ENCODE measurements around the gene NAV2. TPM values are rescaled to one million over a fixed set of nuclear protein-coding genes. Genes with fewer than 3 reads are reported as not detected.

The NAV2 gene
- total and polyA plus RNA-seq, 4 experiments from 2014 or later, result 1.1 to 6.2 (median 4.2) TPM; not detected in 1

GRCh38 chr11:19735157-19735908, 22.7 kb downstream of the NAV2 start:
- ChIA-PET POLR2A (ENCODE audit: partially characterized antibody) (interaction anchor here (2.3 to 2.5 kb wide), 2 partner anchors 12 to 23 kb away, joined by 14 to 16 read pairs; partner anchors contain the start of gene NAV2), CTCF (ENCODE audit: partially characterized antibody) (interaction anchor here (0.9 to 6.9 kb wide), 5 partner anchors 8 to 182 kb away, joined by 3 to 62 read pairs (median 5); no protein-coding TSS in a partner anchor)
- H3K27me3 ChIP-seq (ENCODE audit: insufficient read depth, low read length), result no peaks in the 10 kb centered on the region
- H3K27ac ChIP-seq (ENCODE audit: low read depth, low read length), result no peak overlapping the region
- no peaks in the 10 kb centered on the region for H3K4me1 ChIP-seq (ENCODE audit: insufficient read depth, low read length)
- H3K9me3 ChIP-seq (ENCODE audit: control insufficient read depth in 1 of 2, low read length in 2 of 2), result no peaks in the 10 kb centered on the region
- H3K27ac Mint-ChIP-seq, result peak overlapping the region in 1 of 7 donors; percentile 25
- no peaks in the 10 kb centered on the region for H3K36me3 Mint-ChIP-seq
- no peak overlapping the region for H3K4me3 ChIP-seq (ENCODE audit: low read length in 2 of 2)
- intact Hi-C loops (cut with micrococcal nuclease), result no loop called here
- H3K4me3 Mint-ChIP-seq, result no peak overlapping the region
- H3K9me3 Mint-ChIP-seq, result no peaks in the 10 kb centered on the region
- peaks cover 0 to 2% of the 10 kb centered on the region in 2 donors for H3K27me3 Mint-ChIP-seq
- no peak for DNase-seq
- H3K4me1 Mint-ChIP-seq, result no peaks in the 10 kb centered on the region
- H3K36me3 ChIP-seq (ENCODE audit: insufficient read depth, low read length), result no peaks in the 10 kb centered on the region

- peaks cover 0 to 2% of the 10 kb centered on the region in 2 donors for H3K27me3 Mint-ChIP-seq
- DNase-seq, result no peak
- CTCF ChIA-PET (ENCODE audit: partially characterized antibody), result interaction anchor here (0.9 to 6.9 kb wide), 5 partner anchors 9 to 183 kb away, joined by 3 to 62 read pairs (median 5); no protein-coding TSS in a partner anchor
- H3K27ac ChIP-seq (ENCODE audit: low read depth, low read length), result no peak overlapping the region
- H3K9me3 Mint-ChIP-seq, result no peaks in the 10 kb centered on the region
- no peaks in the 10 kb centered on the region for H3K36me3 Mint-ChIP-seq
- H3K27ac Mint-ChIP-seq, result no peak overlapping the region
- H3K4me1 Mint-ChIP-seq, result no peaks in the 10 kb centered on the region
- H3K9me3 ChIP-seq (ENCODE audit: control insufficient read depth in 1 of 2, low read length in 2 of 2), result no peaks in the 10 kb centered on the region
- POLR2A ChIA-PET (ENCODE audit: partially characterized antibody), result interaction anchor here (2.3 to 2.5 kb wide), 2 partner anchors 12 to 24 kb away, joined by 14 to 16 read pairs; partner anchors contain the start of gene NAV2
- H3K36me3 ChIP-seq (ENCODE audit: insufficient read depth, low read length), result no peaks in the 10 kb centered on the region
- H3K4me3 Mint-ChIP-seq, result no peak overlapping the region
- H3K4me3 ChIP-seq (ENCODE audit: low read length in 2 of 2), result no peak overlapping the region
- H3K4me1 ChIP-seq (ENCODE audit: insufficient read depth, low read length), result no peaks in the 10 kb centered on the region
- intact Hi-C loops (cut with micrococcal nuclease), result no loop called here
- no peaks in the 10 kb centered on the region for H3K27me3 ChIP-seq (ENCODE audit: insufficient read depth, low read length)
Measured at GRCh38 chr11:19735909-19736498, 23.4 kb downstream of the NAV2 start.

- Mint-ChIP-seq H3K27ac (no peak overlapping the region), H3K27me3 (no peaks in the 10 kb centered on the region), H3K4me3 (no peak overlapping the region), H3K4me1 (no peaks in the 10 kb centered on the region), H3K9me3 (no peaks in the 10 kb centered on the region), H3K36me3 (no peaks in the 10 kb centered on the region)
- intact Hi-C loops (cut with micrococcal nuclease), result no loop called here
- no peaks in the 10 kb centered on the region for H3K36me3 ChIP-seq (ENCODE audit: insufficient read depth, low read length)
- H3K4me1 ChIP-seq (ENCODE audit: insufficient read depth, low read length), result no peaks in the 10 kb centered on the region
- H3K4me3 ChIP-seq (ENCODE audit: low read length in 2 of 2), result no peak overlapping the region
- no peak for DNase-seq
- ChIA-PET CTCF (ENCODE audit: partially characterized antibody) (interaction anchor here (1.0 to 6.9 kb wide), 2 partner anchors 173 to 177 kb away, joined by 4 to 62 read pairs; no protein-coding TSS in a partner anchor), POLR2A (ENCODE audit: partially characterized antibody) (interaction anchor here (2.3 to 2.5 kb wide), 2 partner anchors 13 to 25 kb away, joined by 14 to 16 read pairs; partner anchors contain the start of gene NAV2)
- no peaks in the 10 kb centered on the region for H3K27me3 ChIP-seq (ENCODE audit: insufficient read depth, low read length)
- no peaks in the 10 kb centered on the region for H3K9me3 ChIP-seq (ENCODE audit: control insufficient read depth in 1 of 2, low read length in 2 of 2)
- no peak overlapping the region for H3K27ac ChIP-seq (ENCODE audit: low read depth, low read length)
Measured at GRCh38 chr11:19736831-19737230, 24.2 kb downstream of the NAV2 start.

- no peaks in the 10 kb centered on the region for H3K27me3 ChIP-seq (ENCODE audit: insufficient read depth, low read length)
- ChIA-PET CTCF (ENCODE audit: partially characterized antibody) (interaction anchor here (1.0 to 6.9 kb wide), 3 partner anchors 26 to 177 kb away, joined by 4 to 62 read pairs (median 4); no protein-coding TSS in a partner anchor), POLR2A (ENCODE audit: partially characterized antibody) (interaction anchor here (1.8 kb wide), 1 partner anchor 14 kb away, joined by 5 read pairs; no protein-coding TSS in a partner anchor)
- H3K4me3 ChIP-seq (ENCODE audit: low read length in 2 of 2), result no peak overlapping the region
- H3K36me3 Mint-ChIP-seq, result no peaks in the 10 kb centered on the region
- H3K27ac ChIP-seq (ENCODE audit: low read depth, low read length), result no peak overlapping the region
- no peaks in the 10 kb centered on the region for H3K9me3 Mint-ChIP-seq
- H3K4me3 Mint-ChIP-seq, result no peak overlapping the region
- H3K27ac Mint-ChIP-seq, result no peak overlapping the region
- intact Hi-C loops (cut with micrococcal nuclease), result no loop called here
- no peak for DNase-seq
- no peaks in the 10 kb centered on the region for H3K4me1 Mint-ChIP-seq
- H3K9me3 ChIP-seq (ENCODE audit: control insufficient read depth in 1 of 2, low read length in 2 of 2), result no peaks in the 10 kb centered on the region
- H3K36me3 ChIP-seq (ENCODE audit: insufficient read depth, low read length), result no peaks in the 10 kb centered on the region
- no peaks in the 10 kb centered on the region for H3K27me3 Mint-ChIP-seq
- H3K4me1 ChIP-seq (ENCODE audit: insufficient read depth, low read length), result no peaks in the 10 kb centered on the region
Measured at GRCh38 chr11:19737575-19737974, 24.9 kb downstream of the NAV2 start.

GRCh38 chr11:19738124-19738523, 25.5 kb downstream of the NAV2 start:
- CTCF ChIA-PET (ENCODE audit: partially characterized antibody), result interaction anchor here (1.0 to 6.9 kb wide), 4 partner anchors 26 to 178 kb away, joined by 4 to 62 read pairs (median 12); no protein-coding TSS in a partner anchor
- no peaks in the 10 kb centered on the region for H3K36me3 Mint-ChIP-seq
- H3K27me3 Mint-ChIP-seq, result no peaks in the 10 kb centered on the region

DNA sequence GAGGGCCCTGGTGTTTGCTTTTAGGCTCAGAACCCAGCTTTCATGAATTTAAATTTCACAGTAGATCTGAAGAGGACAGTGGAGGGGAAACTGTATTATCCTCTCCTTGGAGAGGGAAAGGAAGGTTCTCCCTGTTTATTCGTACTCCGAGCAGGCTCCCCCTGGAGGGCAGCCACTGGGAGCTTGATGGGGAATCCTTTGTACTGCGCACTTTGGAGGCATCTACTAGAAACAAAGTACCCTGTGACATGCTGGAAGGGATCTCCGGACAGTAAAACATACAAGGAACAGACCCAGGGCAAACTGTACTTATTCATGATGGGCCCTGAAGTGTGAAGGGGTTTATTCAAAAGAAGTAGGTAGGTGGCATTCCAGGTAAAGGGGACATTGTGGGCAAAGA, 27.2 kb downstream of the NAV2 start:
- no peaks in the 10 kb centered on the region for H3K36me3 ChIP-seq (ENCODE audit: insufficient read depth, low read length)
- H3K4me3 Mint-ChIP-seq, result no peak overlapping the region
- H3K27ac ChIP-seq (ENCODE audit: low read depth, low read length), result no peak overlapping the region
- no peak overlapping the region for H3K27ac Mint-ChIP-seq
- no peaks in the 10 kb centered on the region for H3K27me3 ChIP-seq (ENCODE audit: insufficient read depth, low read length)
- intact Hi-C loops (cut with micrococcal nuclease), result no loop called here
- no peaks in the 10 kb centered on the region for H3K9me3 Mint-ChIP-seq
- ChIA-PET POLR2A (ENCODE audit: partially characterized antibody) (interaction anchor here (0.6 kb wide), 1 partner anchor 27 kb away, joined by 3 read pairs; the partner anchor contains the start of gene NAV2), CTCF (ENCODE audit: partially characterized antibody) (interaction anchor here (1.1 to 6.9 kb wide), 4 partner anchors 166 to 185 kb away, joined by 4 to 62 read pairs (median 12); no protein-coding TSS in a partner anchor)
- no peaks in the 10 kb centered on the region for H3K27me3 Mint-ChIP-seq
- peaks cover 0 to 1% (median 0%) of the 10 kb centered on the region in 4 donors for H3K4me1 Mint-ChIP-seq
- H3K4me3 ChIP-seq (ENCODE audit: low read length in 2 of 2), result no peak overlapping the region
- H3K9me3 ChIP-seq (ENCODE audit: control insufficient read depth in 1 of 2, low read length in 2 of 2), result no peaks in the 10 kb centered on the region
- H3K36me3 Mint-ChIP-seq, result no peaks in the 10 kb centered on the region
- DNase-seq, result no peak
- no peaks in the 10 kb centered on the region for H3K4me1 ChIP-seq (ENCODE audit: insufficient read depth, low read length)

More at GRCh38 chr11:19738124-19738523, 25.5 kb downstream of the NAV2 start:
- DNase-seq, result no peak
- H3K27ac Mint-ChIP-seq, result no peak overlapping the region
- H3K9me3 Mint-ChIP-seq, result no peaks in the 10 kb centered on the region
- H3K27ac ChIP-seq (ENCODE audit: low read depth, low read length), result no peak overlapping the region
- H3K4me1 Mint-ChIP-seq, result peaks cover 0 to 1% (median 0%) of the 10 kb centered on the region in 4 donors
- POLR2A ChIA-PET (ENCODE audit: partially characterized antibody), result interaction anchor here (1.8 kb wide), 1 partner anchor 14 kb away, joined by 5 read pairs; no protein-coding TSS in a partner anchor
- no peak overlapping the region for H3K4me3 ChIP-seq (ENCODE audit: low read length in 2 of 2)
- H3K4me1 ChIP-seq (ENCODE audit: insufficient read depth, low read length), result no peaks in the 10 kb centered on the region
- no peaks in the 10 kb centered on the region for H3K9me3 ChIP-seq (ENCODE audit: control insufficient read depth in 1 of 2, low read length in 2 of 2)
- intact Hi-C loops (cut with micrococcal nuclease), result no loop called here
- H3K4me3 Mint-ChIP-seq, result no peak overlapping the region
- no peaks in the 10 kb centered on the region for H3K27me3 ChIP-seq (ENCODE audit: insufficient read depth, low read length)
- no peaks in the 10 kb centered on the region for H3K36me3 ChIP-seq (ENCODE audit: insufficient read depth, low read length)

GRCh38 chr11:19740586-19740985, 27.9 kb downstream of the NAV2 start:
- CTCF ChIA-PET (ENCODE audit: partially characterized antibody), result interaction anchor here (1.6 to 6.9 kb wide), 3 partner anchors 167 to 180 kb away, joined by 4 to 62 read pairs (median 20); no protein-coding TSS in a partner anchor
- no peaks in the 10 kb centered on the region for H3K9me3 ChIP-seq (ENCODE audit: control insufficient read depth in 1 of 2, low read length in 2 of 2)
- no peaks in the 10 kb centered on the region for H3K27me3 Mint-ChIP-seq

More at GRCh38 chr11:19740586-19740985, 27.9 kb downstream of the NAV2 start:
- Mint-ChIP-seq H3K4me1 (peaks cover 0 to 1% (median 0%) of the 10 kb centered on the region in 4 donors), H3K4me3 (no peak overlapping the region), H3K27ac (peak overlapping the region in 2 of 7 donors; percentile 3 to 17), H3K36me3 (no peaks in the 10 kb centered on the region), H3K9me3 (no peaks in the 10 kb centered on the region)
- Histone ChIP-seq H3K36me3 (ENCODE audit: insufficient read depth, low read length) (no peaks in the 10 kb centered on the region), H3K27ac (ENCODE audit: low read depth, low read length) (no peak overlapping the region), H3K27me3 (ENCODE audit: insufficient read depth, low read length) (no peaks in the 10 kb centered on the region), H3K4me3 (ENCODE audit: low read length in 2 of 2) (no peak overlapping the region), H3K4me1 (ENCODE audit: insufficient read depth, low read length) (no peaks in the 10 kb centered on the region)
- POLR2A ChIA-PET (ENCODE audit: partially characterized antibody), result no interaction called here
- intact Hi-C loops (cut with micrococcal nuclease), result no loop called here
- no peak for DNase-seq

Measured in CD4-positive, alpha-beta memory T cell (primary cell).